Measurements from ENCODE around the gene ZNHIT2.
"Not testable (repeated sequence)": the region's sequence is repeated elsewhere in the genome, so short reads cannot be mapped to it uniquely, and the experiment has no call there.

Gene ZNHIT2

DNA sequence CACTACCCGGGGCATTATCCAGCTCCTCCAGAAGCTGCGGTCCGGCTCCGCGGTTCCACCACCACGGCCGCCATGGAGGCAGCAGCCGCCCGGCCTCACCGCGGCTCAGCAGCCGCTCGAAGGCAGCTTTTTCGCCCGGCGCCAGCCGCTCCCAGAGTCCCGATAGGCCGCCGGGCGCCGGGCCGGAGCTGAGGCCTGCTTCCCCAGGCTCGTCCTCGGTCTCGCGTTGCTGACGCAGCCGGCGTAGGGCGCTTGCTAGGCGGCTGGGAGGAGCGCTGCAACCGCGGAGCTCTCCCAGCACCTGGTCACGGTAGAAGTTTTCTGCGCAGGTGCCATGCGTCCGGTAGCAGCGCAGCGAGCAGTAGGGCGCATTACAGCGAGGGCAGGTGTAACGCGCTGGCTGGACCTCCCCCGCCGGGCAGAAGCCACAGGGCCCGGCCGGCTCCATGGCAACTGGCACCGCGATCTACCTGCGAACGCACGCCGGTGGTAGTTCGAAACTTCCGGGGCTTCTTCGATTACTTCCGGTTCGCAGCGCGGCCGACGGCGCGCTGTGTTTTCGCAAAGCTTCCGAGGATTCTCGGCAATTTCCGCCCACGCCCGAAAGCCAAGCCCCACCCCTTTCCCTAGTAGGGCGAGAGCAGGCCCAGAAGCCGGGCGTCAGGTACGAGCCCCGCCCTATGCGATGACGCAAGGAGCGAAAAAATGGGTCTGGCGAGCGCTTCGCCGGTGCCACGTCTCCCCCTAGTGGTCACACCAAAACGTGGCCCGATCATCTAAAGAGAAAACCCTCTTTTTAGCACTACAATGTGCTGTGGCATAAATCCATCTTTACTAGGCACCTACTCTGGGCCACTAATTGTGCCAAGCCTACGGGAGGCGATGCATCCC is at the start of gene ZNHIT2:
TSS of gene ZNHIT2 (minus strand) at position 496 of the 891 bp plus-strand sequence. CDS start at position 448, 48 bp downstream.
- peak; percentile 100 for DNase-seq (ENCODE audit: low read depth in 3 of 3)

DNA sequence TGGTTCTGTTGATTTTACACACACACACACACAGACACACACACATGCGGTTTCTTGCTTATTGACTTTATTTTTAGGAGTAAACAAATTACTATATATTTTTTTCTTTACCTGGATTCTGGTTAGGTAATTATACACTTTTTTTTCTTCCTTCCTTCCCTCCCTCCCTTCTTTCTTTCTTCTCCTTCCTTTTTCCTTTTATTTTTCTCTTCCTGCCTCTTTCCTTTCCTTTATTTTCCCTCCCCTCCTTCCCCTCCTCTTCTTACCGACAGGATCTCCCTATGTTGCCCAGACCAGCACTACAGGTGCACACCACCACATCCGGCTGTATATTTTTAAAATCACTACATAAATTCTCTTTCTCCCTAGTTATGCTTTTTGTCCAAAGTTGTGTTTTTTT is 49.4 kb upstream of the ZNHIT2 start:
- no peak for DNase-seq (ENCODE audit: low read depth in 3 of 3)

DNA sequence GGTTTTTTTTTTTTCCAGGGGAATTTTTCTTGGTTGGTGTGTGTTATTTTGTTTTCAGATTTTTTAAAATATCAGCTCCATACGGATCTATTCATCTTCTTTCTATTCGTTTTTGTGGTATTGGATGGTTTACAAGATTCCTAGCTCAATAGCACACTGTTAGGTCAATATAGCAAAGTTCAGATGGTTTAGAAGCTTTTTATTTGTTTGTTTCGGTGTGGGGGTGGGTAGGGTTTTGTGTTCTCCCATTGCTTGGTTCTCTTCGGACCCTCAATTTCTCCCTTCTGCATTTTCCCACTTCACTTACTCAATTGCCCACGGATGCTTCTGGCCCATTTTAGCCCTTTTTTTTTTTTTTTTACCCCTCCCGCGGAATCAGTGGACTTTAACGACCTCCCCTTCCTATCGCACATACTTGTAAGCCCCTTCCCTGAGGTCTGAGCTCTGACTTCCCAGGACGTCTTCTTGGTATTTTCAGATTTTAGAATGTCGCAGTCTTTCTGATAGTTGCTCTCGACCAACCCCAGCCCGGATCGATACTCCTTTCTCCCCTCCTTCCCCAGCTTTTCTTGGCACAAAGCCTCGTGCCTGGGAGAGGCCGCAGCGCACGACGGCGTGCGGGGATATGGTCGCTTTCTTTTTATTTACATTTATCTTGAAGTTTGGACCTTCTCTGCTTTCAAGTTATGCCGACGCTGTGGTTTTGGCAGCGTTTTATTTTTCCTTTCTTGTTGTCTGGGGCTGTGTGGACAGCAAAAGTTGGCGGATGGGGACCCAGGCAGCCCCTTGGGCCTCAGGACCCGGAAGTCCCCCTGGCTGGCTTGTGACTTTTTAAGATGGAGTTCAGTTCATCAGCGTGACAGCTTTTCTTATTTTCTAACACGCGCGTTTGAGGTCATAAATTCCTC is 48.2 kb upstream of the ZNHIT2 start:
- DNase-seq (ENCODE audit: low read depth in 3 of 3): no peak

- no peak for DNase-seq (ENCODE audit: low read depth in 3 of 3)
These were observed 46.2 kb upstream of the ZNHIT2 start for GRCh38 chr11:65163684-65164083.

GRCh38 chr11:65160643-65161042 is 43.1 kb upstream of the ZNHIT2 start:
- no peak for DNase-seq (ENCODE audit: low read depth in 3 of 3)

DNA sequence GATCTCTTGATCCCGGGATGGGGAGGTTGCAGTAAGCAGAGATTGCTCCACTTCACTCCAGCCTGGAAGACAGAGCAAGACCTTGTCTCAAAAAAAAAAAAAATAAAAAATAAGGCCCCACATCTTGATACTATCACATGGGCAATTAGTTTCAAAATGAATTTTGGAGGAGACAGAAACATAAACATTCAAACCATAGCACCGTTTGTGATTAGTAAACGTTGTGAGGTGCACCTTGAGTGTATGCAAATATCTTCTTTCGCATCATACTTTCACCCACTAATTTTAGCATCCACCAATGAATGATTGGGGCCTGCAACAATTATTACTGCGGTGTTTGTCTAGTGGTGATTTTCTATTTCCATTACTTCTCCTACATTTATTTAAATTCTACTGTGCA is 41.5 kb upstream of the ZNHIT2 start:
- no peak for DNase-seq (ENCODE audit: low read depth in 3 of 3)

DNA sequence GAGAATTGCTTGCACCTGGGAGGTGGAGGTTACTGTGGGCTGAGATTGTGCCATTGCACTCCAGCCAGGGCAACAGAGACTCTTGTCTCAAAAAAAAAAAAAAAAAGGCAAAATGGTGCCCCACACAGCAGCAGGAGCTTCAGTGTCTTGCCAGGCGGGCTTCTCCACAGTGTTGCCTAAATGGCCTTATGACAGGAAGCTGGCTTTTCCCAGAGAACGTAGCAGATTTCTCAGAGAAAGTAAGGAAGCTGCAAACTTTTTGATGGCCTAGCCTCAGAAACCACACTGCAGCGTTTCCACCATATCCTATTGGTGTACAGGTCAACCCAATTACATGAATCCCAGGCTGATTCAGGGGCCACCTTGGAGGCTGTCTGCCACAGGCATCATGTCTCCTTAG is 39.8 kb upstream of the ZNHIT2 start:
- DNase-seq (ENCODE audit: low read depth in 3 of 3): no peak

- DNase-seq (ENCODE audit: low read depth in 3 of 3): no peak
These were observed 39.4 kb upstream of the ZNHIT2 start for GRCh38 chr11:65156926-65157325.

- DNase-seq (ENCODE audit: low read depth in 3 of 3): no peak
These were observed 38.8 kb upstream of the ZNHIT2 start for GRCh38 chr11:65156256-65156655.

GRCh38 chr11:65152122-65152521 is 34.6 kb upstream of the ZNHIT2 start:
- DNase-seq (ENCODE audit: low read depth in 3 of 3): no peak

DNA sequence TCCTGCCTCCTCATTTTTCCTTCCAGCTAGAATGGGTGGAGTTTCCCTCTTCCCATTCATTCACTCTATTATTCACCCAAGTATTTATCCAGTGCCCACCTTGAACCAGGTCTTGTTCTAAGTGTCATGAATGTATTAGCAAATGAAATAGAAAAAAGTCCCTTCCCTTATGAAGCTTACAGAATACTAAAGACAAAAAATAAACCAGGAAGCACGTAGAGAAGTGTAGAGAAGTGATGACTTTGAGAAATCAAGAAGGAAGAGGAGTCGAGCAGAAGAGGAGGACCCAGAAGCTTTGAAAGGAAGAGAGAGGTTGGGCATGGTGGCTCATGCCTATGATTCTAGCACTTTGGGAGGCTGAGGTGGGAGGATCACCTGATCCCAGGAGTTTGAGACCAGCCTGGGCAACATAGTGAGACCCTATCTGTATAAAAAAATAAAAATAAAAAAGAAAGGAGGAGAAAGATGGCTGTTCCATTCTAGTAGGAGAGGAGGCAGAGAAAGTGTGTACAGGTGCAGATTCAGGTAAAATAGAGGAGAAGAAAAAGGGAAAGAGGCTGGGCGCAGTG is 33.9 kb upstream of the ZNHIT2 start:
- no peak for DNase-seq (ENCODE audit: low read depth in 3 of 3)

DNA sequence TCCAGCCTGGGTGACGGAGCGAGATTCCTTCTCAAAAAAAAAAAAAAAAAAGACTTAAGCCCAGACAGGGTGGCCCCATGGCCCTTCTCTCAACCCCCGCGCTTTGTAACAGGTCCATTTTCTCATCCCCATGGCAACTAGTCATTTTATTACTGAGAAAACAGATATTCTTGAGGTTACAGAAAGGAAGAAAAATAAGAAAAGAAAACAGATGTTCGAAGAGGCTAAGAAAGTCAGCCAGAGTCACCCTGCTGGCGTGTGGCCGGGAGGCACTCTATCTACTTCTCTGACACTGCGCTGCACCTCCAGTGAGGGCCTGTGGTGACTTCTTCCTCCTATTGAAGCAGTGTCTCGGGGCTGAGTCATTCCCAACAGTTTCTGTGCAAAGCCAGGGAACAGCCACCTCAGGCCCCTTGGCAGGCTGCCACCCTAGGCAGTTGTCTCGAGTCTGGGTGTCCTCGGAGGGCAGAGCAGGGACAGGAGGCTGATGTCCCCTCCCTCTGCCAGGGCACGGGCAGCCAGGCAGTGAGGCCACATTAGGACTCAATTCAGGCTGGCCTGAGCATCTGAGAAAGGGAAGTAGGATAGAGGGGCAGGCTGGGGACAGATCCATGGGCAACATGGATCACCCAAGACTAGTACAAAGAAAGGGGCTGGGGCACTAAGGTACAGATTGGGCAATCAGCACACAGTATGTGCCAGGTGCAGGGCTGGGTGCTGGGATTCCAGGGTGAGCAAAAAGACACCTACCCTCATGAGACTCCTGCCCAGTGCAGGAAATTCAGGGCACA is 33.2 kb upstream of the ZNHIT2 start:
- no peak for DNase-seq (ENCODE audit: low read depth in 3 of 3)

DNA sequence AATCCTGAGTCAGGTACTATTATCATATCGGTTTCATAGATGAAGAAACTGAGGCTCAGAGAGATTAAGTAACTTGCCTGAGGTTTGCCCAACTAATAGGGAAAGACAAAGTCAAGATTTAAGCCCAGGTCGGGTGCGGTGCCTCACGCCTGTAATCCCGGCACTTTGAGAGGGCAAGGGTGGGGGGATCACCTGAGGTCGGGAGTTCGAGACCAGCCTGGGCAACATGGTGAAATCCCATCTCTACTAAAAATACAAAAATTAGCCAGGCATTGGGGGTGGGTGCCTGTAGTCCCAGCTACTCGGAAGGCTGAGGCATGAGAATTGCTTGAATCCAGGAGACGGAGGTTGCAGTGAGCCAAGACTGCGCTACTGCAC is 32.6 kb upstream of the ZNHIT2 start:
- DNase-seq (ENCODE audit: low read depth in 3 of 3): not testable (repeated sequence)

GRCh38 chr11:65148657-65149056 is 31.2 kb upstream of the ZNHIT2 start:
- DNase-seq (ENCODE audit: low read depth in 3 of 3): no peak

- no peak for DNase-seq (ENCODE audit: low read depth in 3 of 3)
These were observed 30.0 kb upstream of the ZNHIT2 start for GRCh38 chr11:65147352-65148075.

DNA sequence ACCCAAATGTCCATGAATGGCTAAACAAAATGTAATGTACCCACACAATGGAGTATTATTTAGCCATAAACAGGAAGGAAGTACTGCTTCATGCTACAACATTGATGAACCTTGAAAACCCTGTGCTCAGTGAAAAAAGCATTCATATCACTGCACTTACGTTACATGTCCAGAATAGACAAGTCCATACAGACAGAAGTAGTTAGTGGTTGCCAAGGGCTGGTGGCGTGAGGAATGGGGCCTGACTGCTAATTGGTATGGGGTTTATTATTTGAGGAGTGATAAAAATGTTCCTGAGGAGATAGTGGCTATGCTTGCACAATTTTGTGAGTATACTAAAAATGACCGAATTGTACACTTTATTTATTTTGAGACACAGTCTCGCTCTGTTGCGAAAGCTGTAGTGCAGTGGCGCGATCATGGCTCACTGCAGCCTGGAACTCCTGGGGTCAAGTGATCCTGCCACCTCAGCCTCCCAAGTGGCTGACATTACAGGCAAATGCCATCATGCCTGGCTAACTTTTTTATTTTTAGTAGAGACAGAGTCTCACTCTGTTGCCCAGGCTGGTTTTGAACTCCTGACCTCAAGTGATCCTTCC is 24.5 kb upstream of the ZNHIT2 start:
- DNase-seq (ENCODE audit: low read depth in 3 of 3): no peak

GRCh38 chr11:65136515-65137096 is 19.1 kb upstream of the ZNHIT2 start:
- no peak for DNase-seq (ENCODE audit: low read depth in 3 of 3)

GRCh38 chr11:65135633-65136145 is 18.2 kb upstream of the ZNHIT2 start:
- DNase-seq (ENCODE audit: low read depth in 3 of 3): no peak

GRCh38 chr11:65134952-65135632 is 17.6 kb upstream of the ZNHIT2 start:
- DNase-seq (ENCODE audit: low read depth in 3 of 3): peak; percentile 50 to 73 (median 69)
